Ureter (tissue), 1 donor: ENCODE data around the gene PRKAR1B. TPM values are rescaled to one million over a fixed set of nuclear protein-coding genes. Genes with fewer than 3 reads are reported as not detected.

ENCODE experiments used
- DNase-seq: peaks from one replicate; pipeline ENCODE4 v3.0.0-alpha.2; 2020; ENCODE audit warnings: low spot score
- total RNA-seq: library from RNA; stranded (reverse); gene quantifications from one replicate; pipeline ENCODE4 v1.2.4, GENCODE V29; 2023
- donor health status: DM: yes; HTN: yes; CAD: no.

The PRKAR1B gene
- total RNA-seq, 1 donor from 2014 or later, result 20.5 TPM

GRCh38 chr7:721619-722248 lies 5.3 kb downstream of the PRKAR1B start:
- DNase-seq, result no peak

GRCh38 chr7:716636-717035 lies 10.4 kb downstream of the PRKAR1B start:
- no peak for DNase-seq

GRCh38 chr7:716222-716621 lies 10.9 kb downstream of the PRKAR1B start:
- no peak for DNase-seq

GRCh38 chr7:714251-714671 lies 12.8 kb downstream of the PRKAR1B start:
- peak; percentile 32 for DNase-seq

- peak; percentile 40 for DNase-seq
Observed at GRCh38 chr7:713488-714230, 13.4 kb downstream of the PRKAR1B start.

GRCh38 chr7:713139-713457 lies 14.0 kb downstream of the PRKAR1B start:
- peak; percentile 33 for DNase-seq

GRCh38 chr7:712381-713138 lies 14.5 kb downstream of the PRKAR1B start:
- DNase-seq, result no peak

GRCh38 chr7:711922-712380 lies 15.1 kb downstream of the PRKAR1B start:
- DNase-seq, result no peak

- DNase-seq, result no peak
Observed at GRCh38 chr7:711093-711921, 15.8 kb downstream of the PRKAR1B start.

- DNase-seq, result peak; percentile 12
Observed at GRCh38 chr7:710161-710560, 16.9 kb downstream of the PRKAR1B start.

GRCh38 chr7:707296-708000 lies 19.6 kb downstream of the PRKAR1B start:
- DNase-seq, result no peak

- no peak for DNase-seq
Observed at GRCh38 chr7:706721-707120, 20.4 kb downstream of the PRKAR1B start.

GRCh38 chr7:703049-703448 lies 24.0 kb downstream of the PRKAR1B start:
- DNase-seq, result no peak

GRCh38 chr7:701086-701671 lies 25.9 kb downstream of the PRKAR1B start:
- DNase-seq, result no peak

GRCh38 chr7:699476-700170 lies 27.5 kb downstream of the PRKAR1B start:
- no peak for DNase-seq

- DNase-seq, result no peak
Observed at GRCh38 chr7:698515-699475, 28.3 kb downstream of the PRKAR1B start.

GRCh38 chr7:696812-697551 lies 30.1 kb downstream of the PRKAR1B start:
- DNase-seq, result no peak

GRCh38 chr7:696426-696811 lies 30.7 kb downstream of the PRKAR1B start:
- no peak for DNase-seq
